HPDE6-E6E7 (cell line): ENCODE data around the gene KRTAP1-5.
A peak's percentile ranks its signal among the peaks of the same experiment; 100 is the strongest.
"Not testable (repeated sequence)": the region's sequence is repeated elsewhere in the genome, so short reads cannot be mapped to it uniquely, and the experiment has no call there.

Experiments
- DNase-seq: peaks from one replicate; pipeline ENCODE4 v3.0.0; 2011; ENCODE audit warnings: missing footprints; ENCODE audit errors: extremely low spot score

The KRTAP1-5 gene

DNA sequence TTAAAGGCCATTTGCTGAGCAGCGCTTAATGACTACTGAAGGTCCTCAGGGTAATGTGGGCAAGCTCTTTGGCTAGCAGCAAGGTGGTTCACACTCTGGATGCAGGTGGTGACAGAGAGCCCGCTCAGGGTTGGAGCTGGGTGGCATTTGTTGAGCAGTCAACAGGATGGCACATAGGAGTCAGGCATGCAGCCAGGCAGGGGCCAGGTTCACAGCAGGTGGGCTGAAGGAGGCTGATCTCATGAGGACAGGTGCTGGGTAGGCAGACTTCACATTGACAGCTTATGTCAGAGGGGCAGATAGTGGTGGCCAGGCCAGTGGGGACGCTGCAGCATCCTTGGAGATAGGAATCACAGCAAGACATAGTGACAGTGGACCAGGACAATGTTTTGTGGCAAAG is 22.6 kb downstream of the KRTAP1-5 start:
- no peak for DNase-seq

DNA sequence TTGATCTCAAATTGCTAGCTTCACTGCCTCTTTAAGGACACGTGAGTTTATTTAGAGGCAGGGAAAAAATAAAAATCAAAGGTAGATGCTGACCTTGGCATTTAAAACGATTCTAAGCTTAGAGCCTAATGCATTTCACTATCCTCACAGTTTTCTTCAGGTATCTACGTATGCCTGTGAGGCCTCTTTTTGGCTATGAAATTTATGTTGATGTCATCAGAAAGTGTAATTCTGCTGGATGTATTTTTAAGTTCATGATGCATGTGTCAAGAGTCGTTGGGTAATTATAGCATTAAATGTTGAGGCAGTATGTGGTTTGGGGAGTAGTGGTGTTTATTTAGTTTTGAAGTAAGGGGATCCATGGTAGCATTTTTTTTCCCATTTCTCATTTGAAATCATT is 23.1 kb downstream of the KRTAP1-5 start:
- DNase-seq: no peak

DNA sequence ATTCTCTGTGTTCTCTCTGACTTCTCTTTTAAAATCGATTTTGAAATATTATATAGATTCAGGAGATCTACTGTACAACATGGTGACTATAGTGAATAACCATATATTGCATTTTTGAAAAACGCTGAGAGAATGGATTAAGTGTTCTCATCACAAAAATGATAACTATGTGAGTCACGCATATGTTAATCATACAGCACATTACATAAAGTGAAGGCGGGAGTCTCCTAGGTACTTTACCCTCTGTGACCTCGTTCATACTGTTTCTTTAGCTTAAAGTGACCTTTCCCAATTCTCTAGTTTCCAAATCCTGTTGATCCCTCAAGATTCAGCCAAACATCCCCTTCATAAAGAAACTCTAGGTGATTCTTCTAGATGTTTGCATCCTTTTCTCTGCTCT is 24.2 kb downstream of the KRTAP1-5 start:
- peak; percentile 34 for DNase-seq

DNA sequence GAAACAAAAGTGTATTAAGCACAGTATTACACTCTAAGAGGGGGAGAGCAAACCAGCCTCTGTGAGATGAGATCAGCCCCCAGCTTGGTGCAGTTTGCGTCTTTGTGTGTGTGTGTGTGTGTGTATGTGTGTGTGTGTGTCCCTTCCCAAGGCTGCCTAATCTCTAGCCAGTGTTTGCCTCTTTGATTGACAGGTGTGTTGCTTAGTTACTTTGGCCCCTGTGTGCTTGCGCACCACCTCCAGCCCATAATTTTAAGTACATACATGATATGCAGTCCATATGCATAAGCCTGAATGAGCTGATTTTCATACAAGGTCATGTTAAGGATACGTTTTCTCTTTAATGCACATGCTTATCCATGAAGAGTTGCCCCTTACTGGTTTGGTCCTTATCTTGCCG is 25.2 kb downstream of the KRTAP1-5 start:
- no peak for DNase-seq

DNA sequence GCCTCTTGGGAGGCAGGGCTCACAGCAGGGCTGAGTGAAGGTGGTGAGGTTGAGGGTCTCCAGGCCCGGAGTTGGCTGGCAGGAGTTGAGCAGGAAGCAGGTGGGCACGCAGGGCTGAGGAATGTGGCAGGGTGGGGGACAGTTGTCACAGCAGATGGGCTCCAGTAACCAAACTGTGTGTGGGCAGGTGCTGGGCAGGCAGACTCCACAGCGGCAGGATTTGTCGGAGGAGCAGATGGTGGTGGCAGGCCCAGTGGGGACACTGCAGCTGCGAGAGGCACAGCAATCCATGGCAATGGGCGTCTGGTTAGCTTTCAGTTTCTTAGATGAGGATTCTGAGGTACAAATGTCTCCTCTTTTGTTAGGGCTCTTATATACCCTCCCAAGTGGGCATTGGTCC is 27.4 kb downstream of the KRTAP1-5 start, which contains the start of gene KRTAP3-2:
KRTAP3-2 (minus strand) TSS at position 344 of the 400 bp plus-strand sequence; CDS start at position 291, 53 bp downstream.
- DNase-seq: not testable (repeated sequence)

DNA sequence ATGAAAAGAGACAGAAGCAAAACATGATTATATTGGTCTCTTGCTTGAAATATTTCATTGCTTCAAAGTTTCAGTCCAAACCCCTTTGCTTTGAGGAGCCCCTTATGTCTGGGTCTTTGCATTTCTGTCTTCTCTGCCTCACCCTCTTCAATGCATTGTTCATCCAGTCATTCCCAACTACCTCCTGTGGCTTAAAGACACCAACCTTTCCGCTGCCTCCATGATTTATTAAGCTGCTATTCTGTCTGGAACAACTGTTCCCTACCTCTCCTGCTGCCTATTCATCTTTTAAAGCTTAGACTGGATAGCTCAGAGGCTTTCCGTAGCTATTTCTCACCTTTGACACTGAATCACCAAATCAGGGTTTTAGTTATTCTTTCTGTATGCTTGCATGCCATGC is 29.6 kb downstream of the KRTAP1-5 start:
- no peak for DNase-seq

DNA sequence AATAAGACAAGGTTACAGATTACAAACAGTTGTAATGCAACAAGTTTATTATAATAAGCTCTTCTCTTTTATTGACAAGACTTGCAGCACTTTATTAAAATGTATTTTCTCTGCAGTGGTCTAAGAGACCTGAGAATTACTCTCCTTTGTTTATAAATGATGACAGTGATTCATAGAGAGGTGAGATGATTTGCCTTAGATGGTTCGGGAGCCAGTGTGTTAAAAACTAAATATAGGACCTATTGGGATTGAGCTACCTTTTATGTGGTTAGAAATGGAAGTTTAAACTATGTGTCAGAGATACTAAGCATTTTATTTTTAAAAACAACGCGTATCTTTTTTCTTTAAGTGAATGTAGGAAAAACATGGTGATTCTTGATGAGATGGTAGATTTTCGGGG is 30.2 kb downstream of the KRTAP1-5 start:
- DNase-seq: no peak

DNA sequence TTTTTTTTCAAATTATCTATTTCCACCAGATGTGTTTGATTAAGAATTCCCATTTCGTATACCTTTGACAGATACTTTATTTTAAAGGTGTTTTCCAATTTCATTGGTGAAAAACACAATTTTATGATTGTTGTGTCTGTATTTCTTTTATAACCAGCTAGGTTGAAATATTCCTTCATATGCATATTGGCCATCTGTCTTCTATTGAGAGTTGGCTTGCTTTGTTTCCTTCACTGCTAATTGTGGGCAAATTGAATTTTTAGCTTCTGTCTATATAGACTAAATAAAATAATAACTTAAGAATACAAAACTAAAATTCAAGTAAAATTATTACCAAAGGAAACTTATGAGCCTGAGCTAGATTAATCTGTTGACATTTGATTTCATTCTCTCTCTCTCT is 31.9 kb downstream of the KRTAP1-5 start:
- no peak for DNase-seq

DNA sequence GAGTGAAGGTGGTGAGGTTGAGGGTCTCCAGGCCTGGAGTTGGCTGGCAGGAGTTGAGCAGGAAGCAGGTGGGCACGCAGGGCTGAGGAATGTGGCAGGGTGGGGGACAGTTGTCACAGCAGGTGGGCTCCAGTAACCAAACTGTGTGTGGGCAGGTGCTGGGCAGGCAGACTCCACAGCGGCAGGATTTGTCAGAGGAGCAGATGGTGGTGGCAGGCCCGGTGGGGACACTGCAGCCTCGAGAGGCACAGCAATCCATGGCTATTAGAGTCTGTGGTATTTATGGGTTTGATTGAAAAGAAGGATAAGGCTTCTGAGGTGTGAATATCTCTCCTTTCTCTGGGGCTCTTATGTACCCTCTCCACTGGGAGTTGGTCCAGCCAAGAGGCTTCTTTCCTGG is 33.2 kb downstream of the KRTAP1-5 start, which contains the start of gene KRTAP3-3:
KRTAP3-3 (minus strand) TSS at position 326 of the 400 bp plus-strand sequence; CDS start at position 259, 67 bp downstream.
- DNase-seq: no peak

DNA sequence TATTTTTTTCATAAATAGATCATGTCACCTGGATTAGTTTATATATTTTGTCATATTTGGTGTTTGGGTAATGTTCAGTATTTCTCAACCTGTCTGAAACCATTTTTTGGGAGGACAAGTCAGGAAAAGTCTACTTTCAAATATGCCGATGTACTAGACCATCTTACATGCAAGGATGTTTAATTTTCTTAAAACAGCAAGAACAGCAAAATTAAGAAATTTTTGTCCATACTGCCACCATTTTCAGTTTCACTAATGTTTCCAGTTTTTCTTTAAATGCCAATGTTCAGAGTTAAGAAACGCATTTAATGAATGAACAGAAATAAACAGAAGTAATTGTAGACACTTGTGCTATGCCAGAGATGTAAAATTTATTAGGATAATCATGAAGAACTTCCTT is 33.9 kb downstream of the KRTAP1-5 start:
- no peak for DNase-seq

DNA sequence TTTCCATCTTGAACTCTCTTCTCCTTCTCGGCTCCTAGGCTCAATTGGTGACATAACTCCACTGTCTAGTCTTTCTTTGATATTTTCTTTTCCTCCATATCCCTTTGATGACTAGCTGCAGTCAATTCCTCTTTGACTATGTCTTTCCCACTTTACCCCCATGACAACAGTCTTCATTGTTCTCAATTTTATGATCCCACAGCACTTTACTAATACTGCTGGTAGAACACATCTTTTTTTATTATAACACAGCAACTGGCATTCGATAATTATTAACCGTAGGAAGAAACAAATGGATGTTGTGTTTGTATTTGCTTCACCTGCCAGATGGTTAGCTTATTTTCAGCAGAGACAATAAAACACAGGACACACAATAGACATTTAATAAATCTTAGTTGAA is 34.3 kb downstream of the KRTAP1-5 start:
- no peak for DNase-seq

DNA sequence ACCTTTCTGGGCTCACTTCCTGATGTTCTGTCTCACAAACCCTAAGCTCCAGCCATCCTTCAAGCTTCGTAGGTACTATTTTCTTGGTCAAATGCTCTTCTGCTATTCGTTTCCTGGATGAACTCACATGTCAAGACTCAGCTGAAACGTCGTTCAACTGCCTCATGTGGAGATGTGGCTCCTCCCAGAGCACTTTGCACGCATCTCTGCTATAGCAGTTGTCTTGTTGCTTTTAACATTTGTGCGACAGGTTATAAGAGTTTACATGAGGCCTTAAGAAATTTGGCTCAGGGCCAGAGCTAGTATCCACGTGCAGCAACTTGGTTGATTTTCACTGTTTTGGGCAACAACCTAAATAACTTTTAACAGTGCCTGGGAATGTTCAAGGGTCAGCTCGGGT is 40.1 kb downstream of the KRTAP1-5 start:
- DNase-seq: no peak

DNA sequence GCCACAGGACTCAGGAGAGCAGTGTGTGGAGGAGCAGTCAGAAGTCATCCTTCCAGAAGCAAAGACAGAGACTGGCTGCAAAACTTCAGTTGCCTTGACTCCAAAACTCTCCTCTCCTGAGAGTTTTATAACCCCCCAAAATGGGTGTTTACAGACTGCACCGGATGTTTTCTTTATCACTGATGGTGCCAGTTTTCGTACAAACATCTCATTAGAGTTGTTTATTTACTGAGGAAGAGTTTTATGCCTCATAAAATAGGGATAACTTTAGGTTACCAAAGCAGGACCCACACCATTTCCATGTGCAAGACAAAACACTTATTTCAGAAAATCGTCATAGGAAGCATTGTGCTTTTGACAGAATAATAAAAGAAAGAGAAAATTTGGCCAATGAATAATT is 42.8 kb downstream of the KRTAP1-5 start, which contains the start of gene KRT40:
KRT40 (minus strand) TSS at position 101 of the 400 bp plus-strand sequence; CDS start at position 48, 53 bp downstream.
- no peak for DNase-seq

DNA sequence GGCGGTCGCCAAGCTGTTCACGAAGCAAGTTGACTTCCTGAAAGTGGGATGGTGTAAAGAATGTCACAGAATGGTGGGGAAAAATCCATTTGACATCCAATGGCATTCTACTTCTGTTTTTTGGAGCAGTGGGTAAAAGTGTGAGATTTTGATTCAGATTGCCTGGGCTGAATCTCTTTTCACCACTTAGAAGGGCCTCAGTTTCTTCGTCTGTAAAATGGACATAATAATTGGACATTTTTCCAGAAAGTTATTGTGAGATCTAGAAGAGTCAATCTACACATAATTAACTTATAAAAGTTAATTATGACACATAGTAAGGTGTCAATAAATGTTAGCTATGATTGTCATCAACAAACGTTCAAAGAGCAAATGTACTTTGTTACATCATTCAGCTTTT is 45.9 kb downstream of the KRTAP1-5 start:
- DNase-seq: no peak

DNA sequence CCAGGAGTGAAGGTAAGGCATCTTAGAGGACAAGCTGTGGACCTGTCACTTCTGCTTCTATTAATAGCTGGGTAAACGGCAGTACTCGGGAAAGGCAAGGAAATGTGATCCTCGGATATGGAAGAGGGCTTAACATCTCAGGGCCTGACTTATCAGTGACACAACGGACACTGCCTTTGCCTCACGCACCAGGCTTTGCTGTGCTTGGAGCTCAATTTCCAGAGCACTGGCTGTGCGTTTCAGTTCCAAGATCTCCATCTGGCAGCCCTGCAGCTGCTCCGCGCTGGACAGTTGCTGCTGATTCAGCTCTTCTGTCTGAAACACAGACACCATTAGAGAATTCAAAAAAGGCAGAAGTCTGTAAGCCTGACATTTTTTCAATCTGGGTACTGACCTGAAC is 46.4 kb downstream of the KRTAP1-5 start:
- DNase-seq: no peak

DNA sequence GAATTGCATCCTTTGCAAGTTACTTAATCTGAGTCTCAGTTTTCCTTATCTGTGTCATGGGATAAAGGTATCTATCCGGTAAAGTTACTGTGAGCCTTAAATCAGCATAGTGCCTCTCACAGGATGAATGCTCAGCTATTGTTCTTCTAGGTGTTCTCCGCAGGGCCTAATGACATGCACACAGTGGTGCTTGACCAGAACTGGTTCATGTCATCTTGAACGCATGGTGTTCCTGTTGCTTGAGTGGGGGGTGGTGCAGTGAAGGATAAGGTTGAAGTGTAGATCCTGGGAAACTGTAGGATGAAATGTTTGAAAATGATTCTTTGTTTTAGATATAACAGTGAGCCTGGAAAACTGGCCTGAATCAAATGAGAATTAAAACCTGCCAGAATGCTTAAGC is 46.9 kb downstream of the KRTAP1-5 start:
- DNase-seq: no peak

DNA sequence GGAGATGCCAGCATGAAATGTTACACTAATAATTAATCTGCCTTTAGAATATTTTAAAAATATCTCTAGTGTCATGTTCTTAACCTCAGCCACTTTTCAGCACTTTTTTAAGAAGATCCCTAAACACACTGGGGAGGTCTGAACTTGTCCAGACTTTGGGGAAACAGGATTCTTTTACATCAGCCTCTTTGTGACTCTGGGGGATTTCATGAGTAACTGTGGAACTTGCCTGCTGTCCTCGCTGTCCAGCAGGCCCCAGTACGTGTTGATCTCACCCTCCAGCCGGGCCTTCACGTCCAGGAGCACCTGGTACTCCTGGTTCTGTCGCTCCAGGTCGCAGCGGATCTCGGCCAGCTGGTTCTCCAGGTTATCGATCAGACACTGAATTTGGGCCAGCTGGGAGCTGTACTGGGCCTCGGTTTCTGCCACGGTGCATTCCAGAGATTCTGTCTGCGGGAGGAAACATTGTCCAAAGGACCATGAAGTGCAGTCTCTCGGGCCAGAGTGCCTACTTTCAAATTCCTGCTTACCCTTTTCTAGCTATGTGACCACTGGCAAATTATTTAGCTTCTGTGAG is 48.3 kb downstream of the KRTAP1-5 start:
- DNase-seq: no peak
